Retinal pigment epithelial cell (primary cell): ENCODE data around the gene WWTR1.

Experiments used
- DNase-seq: peaks from one replicate; pipeline ENCODE4 v3.0.0-alpha.2; 2010; ENCODE audit warnings: low read depth
- H3K4me3 ChIP-seq: 2 replicates; pipeline ENCODE4 v1.5.1; 2011; ENCODE audit warnings: mild to moderate bottlenecking, low read length, control low read depth, moderate library complexity
- TF ChIP-seq, protein P1 (sequence below): conservative IDR thresholded peaks from 2 replicates; pipeline ENCODE4 v1.5.1; 2011; ENCODE audit warnings: low read depth, low read length, control low read depth, inconsistent platforms

The WWTR1 gene

DNA sequence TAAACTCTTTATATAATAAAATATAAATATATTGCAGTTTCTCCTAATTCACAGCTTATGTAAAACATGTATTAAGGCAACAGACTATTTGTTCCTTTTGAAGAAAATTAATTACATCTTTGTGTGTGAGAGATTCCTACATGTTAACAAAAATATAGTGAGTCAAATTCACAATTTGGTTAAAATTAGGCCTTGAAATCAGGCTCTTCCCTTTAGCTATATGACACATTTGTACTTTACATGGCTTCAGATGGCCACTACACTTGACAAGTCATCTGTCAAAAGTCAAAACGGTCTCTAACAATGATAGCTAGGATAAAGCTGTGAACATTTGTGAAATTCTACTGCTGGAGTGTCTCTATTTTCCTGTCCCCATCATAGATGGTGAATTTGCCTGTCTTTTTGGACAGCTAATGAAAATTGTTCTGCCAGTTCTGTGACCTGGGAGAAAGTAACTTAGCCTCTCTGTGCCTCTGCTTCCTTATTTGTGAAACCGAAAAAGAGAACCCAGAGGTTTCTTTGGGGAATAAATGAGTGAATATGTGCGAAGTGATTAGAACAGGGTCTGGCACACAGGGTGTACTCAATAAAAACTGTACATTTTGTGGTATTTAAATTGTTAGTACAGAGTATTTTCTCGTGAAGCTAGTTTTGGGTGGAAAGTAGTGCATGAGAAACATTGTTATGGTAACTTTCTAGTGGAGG, 159.7 kb downstream of the WWTR1 start:
- no peak for DNase-seq
- H3K4me3 ChIP-seq, result no peak overlapping the region
- TF ChIP-seq, protein P1, sequence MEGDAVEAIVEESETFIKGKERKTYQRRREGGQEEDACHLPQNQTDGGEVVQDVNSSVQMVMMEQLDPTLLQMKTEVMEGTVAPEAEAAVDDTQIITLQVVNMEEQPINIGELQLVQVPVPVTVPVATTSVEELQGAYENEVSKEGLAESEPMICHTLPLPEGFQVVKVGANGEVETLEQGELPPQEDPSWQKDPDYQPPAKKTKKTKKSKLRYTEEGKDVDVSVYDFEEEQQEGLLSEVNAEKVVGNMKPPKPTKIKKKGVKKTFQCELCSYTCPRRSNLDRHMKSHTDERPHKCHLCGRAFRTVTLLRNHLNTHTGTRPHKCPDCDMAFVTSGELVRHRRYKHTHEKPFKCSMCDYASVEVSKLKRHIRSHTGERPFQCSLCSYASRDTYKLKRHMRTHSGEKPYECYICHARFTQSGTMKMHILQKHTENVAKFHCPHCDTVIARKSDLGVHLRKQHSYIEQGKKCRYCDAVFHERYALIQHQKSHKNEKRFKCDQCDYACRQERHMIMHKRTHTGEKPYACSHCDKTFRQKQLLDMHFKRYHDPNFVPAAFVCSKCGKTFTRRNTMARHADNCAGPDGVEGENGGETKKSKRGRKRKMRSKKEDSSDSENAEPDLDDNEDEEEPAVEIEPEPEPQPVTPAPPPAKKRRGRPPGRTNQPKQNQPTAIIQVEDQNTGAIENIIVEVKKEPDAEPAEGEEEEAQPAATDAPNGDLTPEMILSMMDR, result no peak

DNA sequence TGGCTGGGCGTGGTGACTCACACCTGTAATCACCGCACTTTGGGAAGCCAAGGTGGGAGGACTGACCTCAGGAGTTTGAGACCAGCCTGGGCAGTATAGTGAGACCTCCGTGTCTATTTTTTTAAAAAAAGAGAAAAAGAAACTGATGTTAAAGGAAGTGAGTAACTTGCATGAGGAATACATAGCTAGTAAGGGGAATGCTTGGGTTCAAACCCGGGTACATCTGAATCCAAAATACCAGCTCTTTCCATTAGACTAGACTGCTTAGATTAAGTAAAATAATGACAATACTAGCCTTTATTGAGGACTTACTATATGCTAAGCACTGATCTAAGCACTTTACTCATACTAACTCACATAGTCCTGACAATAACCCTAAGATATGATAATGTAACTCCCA, 160.9 kb downstream of the WWTR1 start:
- TF ChIP-seq, protein P1, result no peak
- no peak for DNase-seq
- H3K4me3 ChIP-seq, result no peak overlapping the region

- TF ChIP-seq, protein P1, result no peak
- DNase-seq, result no peak
- no peak overlapping the region for H3K4me3 ChIP-seq
Measured at GRCh38 chr3:149495581-149496125, 162.2 kb downstream of the WWTR1 start.

- TF ChIP-seq, protein P1, result no peak
- no peak for DNase-seq
- no peak overlapping the region for H3K4me3 ChIP-seq
Measured at GRCh38 chr3:149494759-149495580, 162.9 kb downstream of the WWTR1 start.

DNA sequence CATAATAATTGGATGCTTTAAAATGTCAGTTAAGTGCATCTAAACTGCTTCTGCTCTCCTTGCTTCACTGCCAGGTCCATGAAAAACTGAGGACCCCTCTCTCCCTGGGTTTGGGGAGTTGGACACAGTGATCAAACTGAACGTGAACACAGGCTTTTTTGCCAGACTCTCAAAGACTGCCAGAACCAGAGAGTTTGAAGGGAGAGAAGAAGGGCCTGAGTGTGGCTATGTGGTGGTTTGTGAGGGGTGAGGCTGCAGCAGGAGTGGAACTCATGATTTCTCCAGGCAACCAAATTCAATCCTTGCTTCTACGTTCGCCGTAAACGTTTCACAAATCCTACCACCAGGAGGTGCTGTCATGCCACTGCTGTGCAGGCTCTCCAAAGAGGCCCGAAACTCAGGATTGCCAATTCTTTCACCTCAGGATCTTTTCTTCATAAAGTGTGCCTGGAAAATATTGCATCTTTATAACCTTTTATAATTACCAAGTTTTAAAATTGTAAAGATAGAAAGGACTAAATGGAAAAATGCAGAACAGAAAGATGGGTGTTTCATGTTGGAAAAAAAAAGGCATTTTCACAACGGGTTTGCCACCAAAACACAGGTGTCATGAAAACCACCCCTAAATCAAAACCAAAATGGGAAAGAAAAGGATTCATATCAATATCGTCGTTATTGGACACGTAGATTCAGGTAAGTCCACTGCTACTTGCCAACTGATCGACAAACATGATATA, 163.6 kb downstream of the WWTR1 start:
- H3K4me3 ChIP-seq, result no peak overlapping the region
- no peak for DNase-seq
- TF ChIP-seq, protein P1, result peak; percentile 91

- TF ChIP-seq, protein P1, result no peak
- no peak for DNase-seq
- H3K4me3 ChIP-seq, result no peak overlapping the region
Measured at GRCh38 chr3:149493315-149494021, 164.4 kb downstream of the WWTR1 start.
